ENCODE measurements around the gene ARL4D.

The ARL4D gene

DNA sequence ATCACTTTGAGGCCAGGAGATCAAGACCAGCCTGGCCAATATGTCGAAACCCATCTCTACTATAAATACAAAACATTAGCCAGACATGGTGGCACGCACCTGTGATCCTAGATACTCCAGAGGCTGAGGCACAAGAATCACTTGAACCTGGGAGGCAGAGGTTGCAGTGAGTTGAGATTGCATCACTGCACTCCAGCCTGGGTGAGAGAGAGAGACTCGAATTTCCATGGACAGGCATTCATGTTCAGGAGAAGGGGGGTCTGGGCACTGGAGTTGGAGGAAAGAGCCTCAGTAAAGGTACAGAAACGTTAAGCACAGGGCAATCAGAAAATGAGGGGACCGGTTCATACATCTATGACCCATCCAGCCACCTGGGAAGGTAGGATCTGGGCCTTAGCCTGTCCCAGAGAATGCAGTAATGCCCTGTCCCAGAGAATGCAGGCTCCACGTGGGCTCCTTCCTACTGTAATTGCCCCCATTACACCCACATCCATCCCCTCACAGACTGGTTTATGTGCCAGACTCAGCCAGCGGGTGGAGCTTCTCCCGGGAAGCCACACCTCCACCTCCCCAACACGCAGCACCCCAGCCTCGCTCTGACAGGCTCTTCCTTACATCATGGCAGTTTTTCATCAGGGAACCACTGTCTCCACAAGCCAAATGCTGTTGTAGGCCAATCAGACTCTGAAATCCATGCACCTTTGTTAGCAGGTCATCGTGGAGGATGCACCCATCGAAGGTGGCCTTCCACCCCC lies 21.6 kb upstream of the ARL4D start:
- in situ Hi-C loops (cut with HindIII; ENCODE audit: low sequenced_read_pairs): no loop called here
- TF ChIP-seq, protein P1, sequence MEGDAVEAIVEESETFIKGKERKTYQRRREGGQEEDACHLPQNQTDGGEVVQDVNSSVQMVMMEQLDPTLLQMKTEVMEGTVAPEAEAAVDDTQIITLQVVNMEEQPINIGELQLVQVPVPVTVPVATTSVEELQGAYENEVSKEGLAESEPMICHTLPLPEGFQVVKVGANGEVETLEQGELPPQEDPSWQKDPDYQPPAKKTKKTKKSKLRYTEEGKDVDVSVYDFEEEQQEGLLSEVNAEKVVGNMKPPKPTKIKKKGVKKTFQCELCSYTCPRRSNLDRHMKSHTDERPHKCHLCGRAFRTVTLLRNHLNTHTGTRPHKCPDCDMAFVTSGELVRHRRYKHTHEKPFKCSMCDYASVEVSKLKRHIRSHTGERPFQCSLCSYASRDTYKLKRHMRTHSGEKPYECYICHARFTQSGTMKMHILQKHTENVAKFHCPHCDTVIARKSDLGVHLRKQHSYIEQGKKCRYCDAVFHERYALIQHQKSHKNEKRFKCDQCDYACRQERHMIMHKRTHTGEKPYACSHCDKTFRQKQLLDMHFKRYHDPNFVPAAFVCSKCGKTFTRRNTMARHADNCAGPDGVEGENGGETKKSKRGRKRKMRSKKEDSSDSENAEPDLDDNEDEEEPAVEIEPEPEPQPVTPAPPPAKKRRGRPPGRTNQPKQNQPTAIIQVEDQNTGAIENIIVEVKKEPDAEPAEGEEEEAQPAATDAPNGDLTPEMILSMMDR (IDR thresholded peaks at IDR 0.05; ENCODE audit: low read depth, low read length, missing control alignments): no peak
- H3K4me3 ChIP-seq (ENCODE audit: low read depth, low read length): no peak overlapping the region
- no peak for DNase-seq (ENCODE audit: low read depth)

DNA sequence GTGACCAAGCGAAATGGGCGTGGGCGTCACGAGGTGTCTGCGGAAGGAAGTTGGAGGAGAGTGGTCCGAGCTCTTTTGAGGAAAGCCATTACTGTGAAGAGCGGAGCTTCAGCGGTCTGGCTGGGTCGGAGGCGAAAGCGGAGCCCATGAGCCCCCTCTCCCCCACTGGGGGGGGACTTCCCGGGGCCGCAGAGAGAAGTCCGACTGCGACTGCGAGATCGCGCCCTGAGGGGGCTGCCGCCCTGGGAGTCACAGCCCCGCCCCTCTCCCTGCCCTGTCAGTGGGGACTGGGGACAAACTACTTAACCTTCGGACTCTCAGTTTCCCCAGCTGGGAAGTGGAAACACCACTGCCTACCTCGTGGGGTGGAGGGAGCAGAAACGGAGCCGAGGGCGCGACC lies 20.0 kb upstream of the ARL4D start:
- TF ChIP-seq, protein P1 (IDR thresholded peaks at IDR 0.05; ENCODE audit: low read depth, low read length, missing control alignments): no peak
- H3K4me3 ChIP-seq (ENCODE audit: low read depth, low read length): no peak overlapping the region
- no peak for DNase-seq (ENCODE audit: low read depth)
- in situ Hi-C loops (cut with HindIII; ENCODE audit: low sequenced_read_pairs): no loop called here

GRCh38 chr17:43380307-43380706 lies 18.5 kb upstream of the ARL4D start:
- DNase-seq (ENCODE audit: low read depth): no peak
- in situ Hi-C loops (cut with HindIII; ENCODE audit: low sequenced_read_pairs): no loop called here
- H3K4me3 ChIP-seq (ENCODE audit: low read depth, low read length): no peak overlapping the region
- TF ChIP-seq, protein P1 (IDR thresholded peaks at IDR 0.05; ENCODE audit: low read depth, low read length, missing control alignments): no peak

GRCh38 chr17:43381204-43381603 lies 17.6 kb upstream of the ARL4D start:
- no peak for DNase-seq (ENCODE audit: low read depth)
- TF ChIP-seq, protein P1 (IDR thresholded peaks at IDR 0.05; ENCODE audit: low read depth, low read length, missing control alignments): no peak
- in situ Hi-C loops (cut with HindIII; ENCODE audit: low sequenced_read_pairs): no loop called here
- H3K4me3 ChIP-seq (ENCODE audit: low read depth, low read length): no peak overlapping the region

GRCh38 chr17:43381621-43382020 lies 17.2 kb upstream of the ARL4D start:
- in situ Hi-C loops (cut with HindIII; ENCODE audit: low sequenced_read_pairs): no loop called here
- TF ChIP-seq, protein P1 (IDR thresholded peaks at IDR 0.05; ENCODE audit: low read depth, low read length, missing control alignments): no peak
- DNase-seq (ENCODE audit: low read depth): no peak

DNA sequence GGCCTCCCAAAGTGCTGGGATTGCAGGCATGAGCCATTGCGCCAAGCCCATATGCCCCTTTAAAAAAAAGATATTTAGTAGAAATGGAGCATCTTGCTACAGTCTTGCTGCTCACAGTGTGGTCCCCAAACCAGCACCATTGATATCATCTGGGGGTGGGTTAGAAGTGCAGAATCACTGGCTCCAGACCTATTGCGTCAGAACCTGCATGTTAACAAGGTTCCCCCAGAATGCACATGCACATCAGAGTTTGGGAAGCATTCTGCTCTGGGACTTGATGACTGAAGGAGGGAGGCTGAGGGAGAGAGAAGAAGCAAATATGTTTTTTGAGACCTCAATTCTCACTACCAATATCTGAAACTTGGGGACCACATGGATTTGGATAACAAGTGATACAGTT lies 16.0 kb upstream of the ARL4D start:
- TF ChIP-seq, protein P1 (IDR thresholded peaks at IDR 0.05; ENCODE audit: low read depth, low read length, missing control alignments): no peak
- H3K4me3 ChIP-seq (ENCODE audit: low read depth, low read length): no peak overlapping the region
- DNase-seq (ENCODE audit: low read depth): no peak
- in situ Hi-C loops (cut with HindIII; ENCODE audit: low sequenced_read_pairs): no loop called here

More at GRCh38 chr17:43381621-43382020, 17.2 kb upstream of the ARL4D start:
- H3K4me3 ChIP-seq (ENCODE audit: low read depth, low read length): no peak overlapping the region
